ENCODE data around the gene COX7A2.

Gene COX7A2

DNA sequence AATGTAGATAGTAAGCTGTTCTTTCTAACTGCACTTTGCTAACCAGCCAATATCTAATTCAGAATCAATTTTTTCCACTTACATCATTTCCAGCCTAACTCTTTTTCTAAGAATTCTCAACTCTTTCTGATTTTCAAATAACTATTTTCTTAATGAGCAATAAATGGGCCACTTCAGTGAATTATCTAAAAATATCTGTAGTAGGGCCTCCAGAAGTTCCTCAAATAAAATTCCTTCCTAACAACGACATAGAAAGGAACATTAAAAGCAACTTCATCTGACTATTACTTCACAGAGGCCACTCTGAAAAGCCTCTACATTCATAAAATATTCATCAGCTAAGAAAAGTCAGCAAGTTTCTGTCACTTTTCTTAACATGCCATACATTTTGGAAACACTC, 42.6 kb downstream of the COX7A2 start:
- no peak for TF ChIP-seq EZH2 (IDR thresholded peaks at IDR 0.05; ENCODE audit: borderline replicate concordance, low read length)
- TF ChIP-seq CTCF (IDR thresholded peaks at IDR 0.05; ENCODE audit: low read length): no peak
- Histone ChIP-seq H3K4me1 (ENCODE audit: insufficient read depth, low read length, severe bottlenecking) (no peaks in the 10 kb centered on the region), H3K4me3 (ENCODE audit: low read depth, low read length, poor library complexity, severe bottlenecking) (no peak overlapping the region), H3K27me3 (ENCODE audit: insufficient read depth, low read length) (no peaks in the 10 kb centered on the region), H3K79me2 (ENCODE audit: insufficient read depth, low read length) (no peaks in the 10 kb centered on the region), H4K20me1 (ENCODE audit: insufficient read depth, low read length) (no peaks in the 10 kb centered on the region), H2AFZ (ENCODE audit: low read length) (no peak overlapping the region), H3K27ac (ENCODE audit: low read depth, low read length, poor library complexity, severe bottlenecking) (no peak overlapping the region), H3F3A (ENCODE audit: insufficient read depth, low read length) (no peaks in the 10 kb centered on the region), H3K4me2 (ENCODE audit: low read length) (no peak overlapping the region), H3K9ac (ENCODE audit: low read length) (no peak overlapping the region), H3K9me3 (ENCODE audit: low read length) (no peaks in the 10 kb centered on the region), H3K36me3 (ENCODE audit: insufficient read depth, low read length) (no peaks in the 10 kb centered on the region), H3K9me2 (ENCODE audit: low read depth, low read length) (no peaks in the 10 kb centered on the region)

DNA sequence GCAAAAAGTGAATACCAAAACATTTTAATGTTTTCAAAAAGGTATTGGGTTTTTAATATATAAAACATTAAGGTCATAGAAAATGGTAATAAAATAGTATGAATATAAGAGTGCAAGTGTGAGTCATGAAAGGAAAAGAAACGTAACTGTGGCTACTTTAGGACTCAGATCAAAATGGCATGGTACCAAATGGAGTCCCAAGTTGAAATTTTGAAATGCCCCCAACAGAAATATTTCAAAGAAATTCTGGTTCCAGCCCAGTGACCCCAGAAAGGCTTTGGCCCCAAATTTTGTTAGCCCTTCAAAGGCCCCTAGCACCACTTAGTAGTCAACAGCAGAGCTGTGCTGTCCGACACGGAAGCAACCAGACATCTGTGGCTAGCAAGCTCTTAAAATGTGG, 43.7 kb downstream of the COX7A2 start:
- no peaks in the 10 kb centered on the region for H4K20me1 ChIP-seq (ENCODE audit: insufficient read depth, low read length)
- no peaks in the 10 kb centered on the region for H3K27me3 ChIP-seq (ENCODE audit: insufficient read depth, low read length)
- H3K4me3 ChIP-seq (ENCODE audit: low read depth, low read length, poor library complexity, severe bottlenecking): no peak overlapping the region
- no peak overlapping the region for H3K27ac ChIP-seq (ENCODE audit: low read depth, low read length, poor library complexity, severe bottlenecking)
- H3K4me2 ChIP-seq (ENCODE audit: low read length): no peak overlapping the region
- H3K9me3 ChIP-seq (ENCODE audit: low read length): no peaks in the 10 kb centered on the region
- H3F3A ChIP-seq (ENCODE audit: insufficient read depth, low read length): no peaks in the 10 kb centered on the region
- TF ChIP-seq EZH2 (IDR thresholded peaks at IDR 0.05; ENCODE audit: borderline replicate concordance, low read length) (no peak), CTCF (IDR thresholded peaks at IDR 0.05; ENCODE audit: low read length) (no peak)
- H3K79me2 ChIP-seq (ENCODE audit: insufficient read depth, low read length): no peaks in the 10 kb centered on the region
- no peak overlapping the region for H2AFZ ChIP-seq (ENCODE audit: low read length)
- no peaks in the 10 kb centered on the region for H3K9me2 ChIP-seq (ENCODE audit: low read depth, low read length)
- H3K9ac ChIP-seq (ENCODE audit: low read length): no peak overlapping the region
- H3K36me3 ChIP-seq (ENCODE audit: insufficient read depth, low read length): no peaks in the 10 kb centered on the region
- no peaks in the 10 kb centered on the region for H3K4me1 ChIP-seq (ENCODE audit: insufficient read depth, low read length, severe bottlenecking)

GRCh38 chr6:75196081-75196687, 47.4 kb downstream of the COX7A2 start:
- no peak overlapping the region for H3K9ac ChIP-seq (ENCODE audit: low read length)
- TF ChIP-seq EZH2 (IDR thresholded peaks at IDR 0.05; ENCODE audit: borderline replicate concordance, low read length) (no peak), CTCF (IDR thresholded peaks at IDR 0.05; ENCODE audit: low read length) (no peak)
- H3K9me3 ChIP-seq (ENCODE audit: low read length): no peaks in the 10 kb centered on the region
- no peak overlapping the region for H3K27ac ChIP-seq (ENCODE audit: low read depth, low read length, poor library complexity, severe bottlenecking)
- H3K36me3 ChIP-seq (ENCODE audit: insufficient read depth, low read length): no peaks in the 10 kb centered on the region
- no peaks in the 10 kb centered on the region for H3K79me2 ChIP-seq (ENCODE audit: insufficient read depth, low read length)
- H3K4me3 ChIP-seq (ENCODE audit: low read depth, low read length, poor library complexity, severe bottlenecking): no peak overlapping the region
- H3K4me2 ChIP-seq (ENCODE audit: low read length): no peak overlapping the region
- H3K4me1 ChIP-seq (ENCODE audit: insufficient read depth, low read length, severe bottlenecking): no peaks in the 10 kb centered on the region
- H3K9me2 ChIP-seq (ENCODE audit: low read depth, low read length): no peaks in the 10 kb centered on the region
- H4K20me1 ChIP-seq (ENCODE audit: insufficient read depth, low read length): no peaks in the 10 kb centered on the region
- no peak overlapping the region for H2AFZ ChIP-seq (ENCODE audit: low read length)
- no peaks in the 10 kb centered on the region for H3F3A ChIP-seq (ENCODE audit: insufficient read depth, low read length)
- no peaks in the 10 kb centered on the region for H3K27me3 ChIP-seq (ENCODE audit: insufficient read depth, low read length)
